GM12878 (cell line): ENCODE data around the gene VPS33B. TPM values are rescaled to one million over a fixed set of nuclear protein-coding genes. Genes with fewer than 3 reads are reported as not detected.

ENCODE experiments used
- ATAC-seq: fragments of 200-7000 bp; cut with Tn5 transposase; 3 replicates; pipeline ENCODE4 v1.9.1; 2020; ENCODE audit warnings: mild to moderate bottlenecking, moderate library complexity
- BruUV-seq: library from RNA; stranded (reverse); fragments of 400-500 nt; replicated peaks from 2 replicates; lab custom pipeline; 2021; lab: Mats Ljungman, UMichigan
- CTCF ChIA-PET: fragments of 300-600 bp; sonication (Branson Sonifier 250); formaldehyde crosslinking; extraction: SDS; loops from one replicate; lab custom pipeline; 2021; ENCODE audit warnings: inconsistent platforms; lab: Yijun Ruan, JAX
- POLR2A ChIA-PET: fragments of 350-600 bp; formaldehyde crosslinking; extraction: SDS; loops from one replicate; lab custom pipeline; 2021; ENCODE audit warnings: inconsistent platforms; lab: Charles Lee
- RAD21 ChIA-PET: fragments of 300-600 bp; sonication (Branson Sonifier 250); formaldehyde crosslinking; loops from one replicate; lab custom pipeline; 2023; ENCODE audit warnings: antibody characterized with exemption; ENCODE audit not compliant: unreplicated experiment; lab: Charles Lee
- SMC1A ChIA-PET: fragments of 300-600 bp; sonication (Branson Sonifier 250); formaldehyde crosslinking; loops from one replicate; lab custom pipeline; 2023; ENCODE audit not compliant: unreplicated experiment, uncharacterized antibody; lab: Charles Lee
- DNase-seq: peaks from one replicate; pipeline ENCODE4 v3.0.0-alpha.2; 2011; ENCODE audit warnings: low read depth, low spot score
- FAIRE-seq: peaks from 3 replicates; lab custom pipeline; 2011; peaks lifted over from hg19 to GRCh38; lab: Jason Lieb, UNC
- H2AFZ ChIP-seq: 2 replicates; pipeline ENCODE4 v1.6.0; 2011; ENCODE audit warnings: low read depth, low read length, control low read depth; ENCODE audit not compliant: control insufficient read depth
- H3K27ac ChIP-seq: 2 replicates; pipeline ENCODE4 v1.5.1; 2011; ENCODE audit warnings: control low read depth; ENCODE audit not compliant: control insufficient read depth, insufficient read depth
- H3K27me3 ChIP-seq, 2 experiments: replicated peaks in 1 of 2; 2 replicates each; pipeline versions ENCODE4 v1.6.0 to v1.6.1; 2011; ENCODE audit warnings: low read length in 1 of 2; ENCODE audit not compliant: control insufficient read depth in 2 of 2, insufficient read depth in 2 of 2
- H3K36me3 ChIP-seq, 2 experiments: 2 replicates each; pipeline ENCODE4 v1.5.1; 2011; ENCODE audit warnings: low read length in 1 of 2; ENCODE audit not compliant: control insufficient read depth in 2 of 2, insufficient read depth in 2 of 2
- H3K4me1 ChIP-seq: 2 replicates; pipeline ENCODE4 v1.6.1; 2011; ENCODE audit warnings: mild to moderate bottlenecking, low read length, moderate library complexity, mixed read lengths; ENCODE audit not compliant: control insufficient read depth, insufficient read depth
- H3K4me2 ChIP-seq: 2 replicates; pipeline ENCODE4 v1.6.0; 2011; ENCODE audit warnings: control low read depth; ENCODE audit not compliant: control insufficient read depth, insufficient read depth
- H3K4me3 ChIP-seq: fragments of 200-600 bp; sonication (generic); 2 replicates; pipeline ENCODE4 v1.5.1; 2016
- H3K79me2 ChIP-seq: 2 replicates; pipeline ENCODE4 v1.6.0; 2011; ENCODE audit warnings: low read length; ENCODE audit not compliant: control insufficient read depth, insufficient read depth
- H3K9ac ChIP-seq: 2 replicates; pipeline ENCODE4 v1.8.0; 2011; ENCODE audit warnings: low read length, control low read depth, mixed read lengths; ENCODE audit not compliant: control insufficient read depth, insufficient read depth
- H3K9me3 ChIP-seq: replicated peaks from 3 replicates; pipeline ENCODE4 v1.5.1; 2011; ENCODE audit warnings: mild to moderate bottlenecking, low read length; ENCODE audit not compliant: control insufficient read depth, insufficient read depth
- H4K20me1 ChIP-seq: 2 replicates; pipeline ENCODE4 v1.6.0; 2011; ENCODE audit not compliant: control insufficient read depth, insufficient read depth
- ATF7 ChIP-seq: fragments of 450-650 bp; IDR thresholded peaks from 2 replicates; pipeline ENCODE4 v1.6.1; 2016; ENCODE audit warnings: low read depth, mild to moderate bottlenecking
- BHLHE40 ChIP-seq, 2 experiments: fragments of 450-650 bp in 1 of 2; IDR thresholded peaks; 2 replicates each; pipeline ENCODE4 v1.6.1; 2011 to 2017; ENCODE audit warnings: low read depth in 2 of 2, borderline replicate concordance in 1 of 2, improper control_type of control experiment in 1 of 2, low read length in 1 of 2, mild to moderate bottlenecking in 1 of 2
- BRCA1 ChIP-seq: IDR thresholded peaks from 2 replicates; pipeline ENCODE4 v1.6.1; 2011; ENCODE audit warnings: low read depth, low read length, improper control_type of control experiment
- EED ChIP-seq: sonication (generic); IDR thresholded peaks from 2 replicates; pipeline ENCODE4 v1.6.1; 2016; ENCODE audit warnings: antibody characterized with exemption, low read depth
- GABPA ChIP-seq: IDR thresholded peaks from 2 replicates; pipeline ENCODE4 v1.6.1; 2014; ENCODE audit warnings: antibody characterized with exemption, low read depth, mild to moderate bottlenecking, inconsistent platforms
- JUNB ChIP-seq: IDR thresholded peaks from 2 replicates; pipeline ENCODE4 v1.6.1; 2016; ENCODE audit warnings: antibody characterized with exemption, mild to moderate bottlenecking
- KDM1A ChIP-seq: fragments of 200-600 bp; sonication (generic); IDR thresholded peaks from 2 replicates; pipeline ENCODE4 v1.6.1; 2016; ENCODE audit warnings: borderline replicate concordance
- NR2C1 ChIP-seq: fragments of 450-650 bp; IDR thresholded peaks from 2 replicates; pipeline ENCODE4 v1.6.1; 2017; ENCODE audit warnings: antibody characterized with exemption, mild to moderate bottlenecking, moderate library complexity
- NR2C2 ChIP-seq: IDR thresholded peaks from 2 replicates; pipeline ENCODE4 v1.6.1; 2011; ENCODE audit warnings: borderline replicate concordance, low read depth; ENCODE audit not compliant: control insufficient read depth, insufficient read length
- NRF1 ChIP-seq: conservative IDR thresholded peaks from 2 replicates; pipeline ENCODE4 v1.6.1; 2011; ENCODE audit warnings: mild to moderate bottlenecking, low read depth, low read length, improper control_type of control experiment
- PAX8 ChIP-seq: fragments of 450-650 bp; IDR thresholded peaks from 2 replicates; pipeline ENCODE4 v1.6.1; 2017; ENCODE audit warnings: mild to moderate bottlenecking, moderate library complexity
- SMC3 ChIP-seq: IDR thresholded peaks from 2 replicates; pipeline ENCODE4 v1.6.1; 2011; ENCODE audit warnings: low read length, improper control_type of control experiment, borderline replicate concordance
- TCF12 ChIP-seq: IDR thresholded peaks from 2 replicates; pipeline ENCODE4 v1.6.1; 2011; ENCODE audit warnings: low read depth, mild to moderate bottlenecking, low read length
- ZNF274 ChIP-seq: IDR thresholded peaks from one replicate; pipeline ENCODE4 v1.8.0; 2011; ENCODE audit not compliant: insufficient read length, insufficient read depth
- WGBS: methylation state at CpG from one replicate; pipeline ENCODE4 v1.1.6; 2016; ENCODE audit warnings: low lambda C conversion rate; ENCODE audit not compliant: insufficient replicate concordance, insufficient coverage; ENCODE audit errors: missing lambda C conversion rate; 5-methylcytosine and 5-hydroxymethylcytosine counted together
- in situ Hi-C: fragments of 300-500 bp; cut with MboI; formaldehyde crosslinking; loops from 9 replicates; pipeline ENCODE4 v1.14.3; 2018; ENCODE audit warnings: mixed read lengths
- intact Hi-C: fragments of 100-400 bp; cut with micrococcal nuclease; formaldehyde crosslinking; loops from one replicate; pipeline ENCODE4 v1.14.2; 2022; ENCODE audit not compliant: unreplicated experiment
- polyA plus RNA-seq, 11 experiments: library from polyadenylated mRNA; depleted of rRNA in 4 of 11; unstranded in 6 of 11; stranded (reverse) in 5 of 11; fragments of >200 nt; fragmentation: Nextera tagmentation in 4 of 11; fragmentation: Illumina TruSeq in 1 of 11; extraction: Ambion mirVana in 4 of 11; extraction: Trizol in 1 of 11; gene quantifications; 1 replicate in 1 of 11; 2 replicates in 10 of 11; pipeline versions ENCODE4 v1.2.1 to v1.2.3, GENCODE V29; 2011 to 2016; ENCODE audit warnings: inconsistent platforms in 2 of 11, missing spikeins in 2 of 11, low read depth in 1 of 11
- total RNA-seq, 4 experiments: library from RNA; depleted of rRNA in 3 of 4; stranded (reverse); fragments of >200 nt in 3 of 4; fragmentation: Illumina TruSeq in 1 of 4; extraction: Trizol in 1 of 4; gene quantifications; 2 replicates each; pipeline versions ENCODE4 v1.2.1 to v1.2.3, GENCODE V29; 2013 to 2021
- TF ChIP-seq, protein P1 (sequence below): fragments of 450-650 bp; IDR thresholded peaks from 2 replicates; pipeline ENCODE4 v1.6.1; 2017; ENCODE audit warnings: mild to moderate bottlenecking, low read depth, inconsistent platforms; ENCODE audit not compliant: poor library complexity, severe bottlenecking
- TF ChIP-seq, protein P2 (sequence below): fragments of 450-650 bp; IDR thresholded peaks from 2 replicates; pipeline ENCODE4 v1.6.1; 2017; ENCODE audit warnings: mild to moderate bottlenecking
- TF ChIP-seq, protein P3 (sequence below): fragments of 150-350 bp; IDR thresholded peaks from 2 replicates; pipeline ENCODE4 v1.6.1; 2014; ENCODE audit warnings: mild to moderate bottlenecking, low read depth, low read length

Gene VPS33B
- total and polyA plus RNA-seq, 10 of the 15 experiments (the other 5 are each of a cell fraction or from before 2014, with no cell fraction given), result 11.4 to 21.5 (median 15.2) TPM

DNA sequence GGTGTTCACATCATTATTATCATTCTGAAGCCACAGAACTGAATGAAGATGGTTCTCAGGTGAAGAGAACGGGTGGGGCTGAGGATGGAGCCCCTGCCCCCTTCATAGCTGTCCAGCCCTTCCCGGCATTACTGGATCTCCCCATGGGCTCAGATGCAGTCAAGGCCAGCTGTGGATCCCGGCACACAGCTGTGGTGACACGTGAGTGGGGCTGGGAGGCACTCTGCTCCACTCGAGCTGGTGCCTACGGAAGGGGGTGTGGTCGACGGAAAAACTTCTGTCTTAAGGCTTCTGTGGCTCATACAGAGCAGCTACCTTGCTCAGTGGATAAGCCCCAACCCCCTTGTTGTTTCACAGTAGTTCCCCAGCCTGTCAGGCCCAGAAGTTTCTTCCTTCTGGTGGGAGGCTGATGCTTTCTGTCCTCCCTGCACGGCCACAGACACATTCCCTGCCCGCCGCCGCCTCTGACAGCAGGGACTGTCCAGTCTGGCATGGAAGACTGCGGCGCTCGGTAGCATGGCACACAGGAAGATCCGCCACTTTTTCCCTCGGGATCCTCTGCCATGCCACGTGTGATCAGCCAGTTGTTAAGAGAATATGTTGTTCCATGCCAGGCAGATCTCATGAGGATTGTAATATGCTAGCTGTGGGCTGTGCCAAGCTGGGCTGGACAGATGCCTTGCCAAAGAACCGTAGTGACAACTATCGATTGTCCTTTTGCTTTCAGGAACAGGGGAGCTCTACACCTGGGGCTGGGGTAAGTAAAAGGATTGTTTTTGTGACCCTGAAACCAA, 61.9 kb downstream of the VPS33B start (continued):
- TF ChIP-seq BRCA1 (no peak), PAX8 (no peak), BHLHE40 (IDR thresholded peaks at IDR 0.05; ENCODE audit: borderline replicate concordance in 1 of 2, low read depth in 2 of 2, low read length in 1 of 2) (no peak)

DNA sequence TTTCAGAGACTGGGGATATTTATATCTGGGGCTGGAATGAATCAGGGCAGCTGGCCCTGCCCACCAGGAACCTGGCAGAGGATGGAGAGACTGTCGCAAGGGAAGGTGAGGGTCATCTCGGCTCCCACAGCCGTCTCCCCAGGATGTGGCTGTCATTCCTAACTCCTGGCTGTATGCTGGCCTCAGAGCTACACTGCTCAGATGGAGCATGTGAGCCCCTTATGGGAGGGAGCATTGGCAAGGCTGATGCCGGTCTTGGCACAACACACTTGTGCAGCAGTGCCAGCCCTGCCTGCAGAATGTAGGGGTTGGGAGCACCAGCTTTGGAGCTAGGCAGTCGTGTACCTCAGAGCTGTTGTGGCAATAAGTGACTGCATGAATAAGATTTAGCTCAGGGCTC, 62.5 kb downstream of the VPS33B start:
- in situ Hi-C loops, result loop anchor here (25.0 kb wide), 1 partner anchor 1373 kb away; the partner anchor contains the start of gene TICRR
- no peak for DNase-seq
- no peak for ATAC-seq
- ChIA-PET RAD21 (no interaction called here), POLR2A (no interaction called here), SMC1A (interaction anchor here (1.4 kb wide), 1 partner anchor 90 kb away, joined by 4 read pairs; no protein-coding TSS in a partner anchor), CTCF (interaction anchor here (1.0 to 2.2 kb wide), 3 partner anchors 11 to 73 kb away, joined by 3 to 7 read pairs (median 6); no protein-coding TSS in a partner anchor)
- 76% methylated on average over 5 of the region's 5 CpGs for WGBS
- H3K9ac ChIP-seq, result no peak overlapping the region
- H3K36me3 ChIP-seq, result peaks cover 21 to 22% of the 10 kb centered on the region in 2 experiments
- H2AFZ ChIP-seq, result no peak overlapping the region
- no peaks in the 10 kb centered on the region for H3K9me3 ChIP-seq
- H3K27ac ChIP-seq, result no peak overlapping the region
- TF ChIP-seq GABPA (no peak), NR2C2 (no peak), ATF7 (no peak), NRF1 (no peak), KDM1A (no peak), TCF12 (no peak), NR2C1 (no peak), SMC3 (no peak), JUNB (no peak), EED (no peak), ZNF274 (no peak)
- TF ChIP-seq, protein P1, sequence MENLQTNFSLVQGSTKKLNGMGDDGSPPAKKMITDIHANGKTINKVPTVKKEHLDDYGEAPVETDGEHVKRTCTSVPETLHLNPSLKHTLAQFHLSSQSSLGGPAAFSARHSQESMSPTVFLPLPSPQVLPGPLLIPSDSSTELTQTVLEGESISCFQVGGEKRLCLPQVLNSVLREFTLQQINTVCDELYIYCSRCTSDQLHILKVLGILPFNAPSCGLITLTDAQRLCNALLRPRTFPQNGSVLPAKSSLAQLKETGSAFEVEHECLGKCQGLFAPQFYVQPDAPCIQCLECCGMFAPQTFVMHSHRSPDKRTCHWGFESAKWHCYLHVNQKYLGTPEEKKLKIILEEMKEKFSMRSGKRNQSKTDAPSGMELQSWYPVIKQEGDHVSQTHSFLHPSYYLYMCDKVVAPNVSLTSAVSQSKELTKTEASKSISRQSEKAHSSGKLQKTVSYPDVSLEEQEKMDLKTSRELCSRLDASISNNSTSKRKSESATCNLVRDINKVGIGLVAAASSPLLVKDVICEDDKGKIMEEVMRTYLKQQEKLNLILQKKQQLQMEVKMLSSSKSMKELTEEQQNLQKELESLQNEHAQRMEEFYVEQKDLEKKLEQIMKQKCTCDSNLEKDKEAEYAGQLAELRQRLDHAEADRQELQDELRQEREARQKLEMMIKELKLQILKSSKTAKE, result no peak
- TF ChIP-seq, protein P2, sequence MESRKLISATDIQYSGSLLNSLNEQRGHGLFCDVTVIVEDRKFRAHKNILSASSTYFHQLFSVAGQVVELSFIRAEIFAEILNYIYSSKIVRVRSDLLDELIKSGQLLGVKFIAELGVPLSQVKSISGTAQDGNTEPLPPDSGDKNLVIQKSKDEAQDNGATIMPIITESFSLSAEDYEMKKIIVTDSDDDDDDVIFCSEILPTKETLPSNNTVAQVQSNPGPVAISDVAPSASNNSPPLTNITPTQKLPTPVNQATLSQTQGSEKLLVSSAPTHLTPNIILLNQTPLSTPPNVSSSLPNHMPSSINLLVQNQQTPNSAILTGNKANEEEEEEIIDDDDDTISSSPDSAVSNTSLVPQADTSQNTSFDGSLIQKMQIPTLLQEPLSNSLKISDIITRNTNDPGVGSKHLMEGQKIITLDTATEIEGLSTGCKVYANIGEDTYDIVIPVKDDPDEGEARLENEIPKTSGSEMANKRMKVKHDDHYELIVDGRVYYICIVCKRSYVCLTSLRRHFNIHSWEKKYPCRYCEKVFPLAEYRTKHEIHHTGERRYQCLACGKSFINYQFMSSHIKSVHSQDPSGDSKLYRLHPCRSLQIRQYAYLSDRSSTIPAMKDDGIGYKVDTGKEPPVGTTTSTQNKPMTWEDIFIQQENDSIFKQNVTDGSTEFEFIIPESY, result no peak
- TF ChIP-seq, protein P3, sequence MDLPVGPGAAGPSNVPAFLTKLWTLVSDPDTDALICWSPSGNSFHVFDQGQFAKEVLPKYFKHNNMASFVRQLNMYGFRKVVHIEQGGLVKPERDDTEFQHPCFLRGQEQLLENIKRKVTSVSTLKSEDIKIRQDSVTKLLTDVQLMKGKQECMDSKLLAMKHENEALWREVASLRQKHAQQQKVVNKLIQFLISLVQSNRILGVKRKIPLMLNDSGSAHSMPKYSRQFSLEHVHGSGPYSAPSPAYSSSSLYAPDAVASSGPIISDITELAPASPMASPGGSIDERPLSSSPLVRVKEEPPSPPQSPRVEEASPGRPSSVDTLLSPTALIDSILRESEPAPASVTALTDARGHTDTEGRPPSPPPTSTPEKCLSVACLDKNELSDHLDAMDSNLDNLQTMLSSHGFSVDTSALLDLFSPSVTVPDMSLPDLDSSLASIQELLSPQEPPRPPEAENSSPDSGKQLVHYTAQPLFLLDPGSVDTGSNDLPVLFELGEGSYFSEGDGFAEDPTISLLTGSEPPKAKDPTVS, result no peak
- no peak overlapping the region for H3K4me2 ChIP-seq
- H3K79me2 ChIP-seq, result peaks cover 24% of the 10 kb centered on the region
- BruUV-seq, result no TSS peak
- peaks cover 3% of the 10 kb centered on the region; the same call in 1 of the 2 replicates for H3K4me1 ChIP-seq
- no peaks in the 10 kb centered on the region for H4K20me1 ChIP-seq
- no peak for FAIRE-seq
- no peak overlapping the region for H3K4me3 ChIP-seq
- intact Hi-C loops, result loop anchor here (5.0 kb wide), 3 partner anchors 32 to 87 kb away; partner anchors contain the start of genes PRC1 and VPS33B
- no peaks in the 10 kb centered on the region for H3K27me3 ChIP-seq
